ENCODE measurements around the gene MARS1.
A peak's percentile ranks its signal among the peaks of the same experiment; 100 is the strongest.

MARS1 gene

GRCh38 chr12:57473392-57473791, 14.5 kb upstream of the MARS1 start:
- no peak for DNase-seq (ENCODE audit: low spot score)

GRCh38 chr12:57473886-57474285, 14.0 kb upstream of the MARS1 start:
- no peak for DNase-seq (ENCODE audit: low spot score)

DNA sequence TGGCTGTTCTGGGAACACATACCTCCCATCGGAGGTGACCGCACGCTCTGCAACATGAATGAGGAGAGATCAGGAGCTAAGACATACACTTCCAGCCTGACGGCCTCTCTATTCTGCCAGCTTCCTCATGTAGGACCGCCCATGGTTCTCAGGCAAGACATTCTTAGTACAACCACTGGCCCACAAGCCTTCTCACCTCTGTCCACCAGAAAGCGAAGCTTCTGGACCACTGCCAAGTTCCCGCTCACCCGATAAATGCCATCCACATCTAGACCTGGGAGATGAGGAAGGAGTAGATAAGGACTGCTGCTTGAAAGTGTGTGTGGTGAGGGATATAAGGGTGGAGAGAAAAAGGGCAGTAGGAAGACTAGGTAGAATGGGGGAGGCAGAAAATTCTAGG, 13.4 kb upstream of the MARS1 start:
- DNase-seq (ENCODE audit: low spot score): no peak

DNA sequence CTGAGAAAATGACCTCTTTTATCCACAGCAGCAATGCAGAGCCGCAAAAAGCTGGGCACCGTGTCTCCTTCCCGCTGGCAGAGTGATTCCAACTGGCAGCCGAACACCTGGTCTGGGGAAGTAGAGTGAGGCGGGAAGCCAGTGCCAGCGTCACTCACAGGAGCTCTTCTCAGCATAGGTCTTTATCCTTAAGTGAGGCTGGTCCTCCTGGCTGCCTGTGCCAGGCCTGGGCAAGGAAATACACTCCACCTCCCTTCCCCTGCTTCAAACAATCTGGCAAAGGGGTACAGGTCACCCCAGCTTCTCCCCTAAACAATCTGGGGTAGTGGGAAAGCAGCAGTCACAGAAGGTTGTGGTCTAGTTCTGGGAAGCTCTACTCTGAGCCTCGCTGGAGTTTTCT, 13.0 kb upstream of the MARS1 start:
- no peak for DNase-seq (ENCODE audit: low spot score)

DNA sequence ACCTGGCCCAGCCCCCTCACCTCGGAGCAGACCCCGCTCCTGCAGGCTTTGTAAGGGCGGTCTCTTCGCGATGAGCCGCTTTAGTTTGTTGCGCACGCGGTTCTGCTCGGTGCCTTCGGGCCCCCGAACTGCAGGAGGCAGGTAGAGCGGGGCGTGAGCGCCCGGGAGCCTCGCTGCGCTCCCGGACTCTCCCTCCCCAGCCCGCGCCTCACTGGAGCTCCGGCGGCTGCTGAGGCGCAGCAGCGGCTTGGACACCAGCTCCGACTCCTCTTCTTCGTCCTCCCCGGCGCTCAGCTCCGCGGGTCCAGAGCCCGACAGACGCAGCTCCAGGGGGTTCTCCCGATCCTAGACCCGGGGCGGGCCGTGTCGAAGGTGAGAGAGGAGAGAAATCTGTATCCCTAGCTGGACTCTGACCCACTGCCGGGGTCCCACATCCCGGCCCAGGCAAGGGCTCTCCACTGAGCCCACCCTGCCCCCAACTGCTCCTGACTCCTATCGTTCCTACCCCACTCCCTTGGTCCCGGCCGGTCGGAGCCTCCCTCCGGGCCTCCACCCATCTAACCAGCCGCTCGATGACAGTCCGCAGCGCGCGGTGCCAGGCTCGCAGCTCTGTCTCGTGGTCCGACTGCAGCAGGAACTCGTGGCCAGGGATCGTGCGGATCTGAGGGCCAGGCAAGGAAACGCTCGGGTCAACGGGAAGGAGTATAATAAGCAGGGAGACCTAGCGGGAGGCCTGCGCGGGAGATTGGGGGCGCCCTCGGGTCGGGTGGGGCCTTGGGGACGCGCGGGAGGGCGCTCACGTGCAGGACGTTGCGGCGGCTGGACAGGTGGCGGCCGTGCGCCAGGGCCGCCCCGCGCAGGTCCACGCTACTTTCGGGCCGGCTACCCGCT, 12.4 kb upstream of the MARS1 start:
- DNase-seq (ENCODE audit: low spot score): no peak

DNA sequence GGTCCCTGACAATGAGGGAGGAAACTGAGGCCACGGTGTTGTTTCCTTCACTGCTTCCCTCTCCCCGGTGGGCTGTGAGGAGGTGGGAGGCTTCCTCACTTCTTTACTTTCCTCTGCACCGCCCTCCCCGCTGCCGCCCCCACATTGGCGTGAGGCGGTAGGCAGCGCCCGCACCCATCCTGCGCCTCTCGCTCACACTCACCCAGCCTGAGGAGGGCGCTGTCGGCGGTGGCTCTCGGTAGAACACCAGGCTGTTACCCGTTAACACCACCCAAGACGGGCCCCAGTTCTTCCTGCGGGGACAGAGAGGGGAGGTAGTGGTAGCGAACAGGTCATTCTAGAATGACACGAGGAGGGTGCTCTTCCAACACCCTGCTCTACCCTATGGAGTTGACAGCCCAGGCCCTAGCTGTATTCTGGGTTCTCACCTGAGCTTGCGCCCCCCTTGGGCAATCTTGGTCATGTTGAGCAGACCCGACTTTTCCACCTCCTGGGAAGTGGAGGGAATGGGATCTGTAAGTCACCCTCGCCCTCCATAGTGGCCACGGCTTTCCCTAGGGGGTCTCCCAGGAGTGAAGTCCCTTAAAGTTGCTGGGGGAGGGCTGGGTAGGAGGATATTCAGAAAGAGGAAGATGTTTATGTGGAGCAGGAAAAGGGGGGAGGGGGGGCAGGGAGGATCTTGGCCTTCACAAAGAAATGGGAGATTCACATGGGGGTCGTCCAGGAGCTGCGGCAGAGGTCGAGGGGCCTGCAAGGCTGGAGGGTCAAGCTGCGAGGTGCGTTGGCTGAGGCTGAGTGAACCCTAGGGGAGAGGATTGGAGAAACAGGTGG, 11.5 kb upstream of the MARS1 start:
- peak; percentile 84 for DNase-seq (ENCODE audit: low spot score)

- DNase-seq (ENCODE audit: low spot score): no peak
Measured at GRCh38 chr12:57476993-57477709, 10.7 kb upstream of the MARS1 start.

GRCh38 chr12:57477710-57478681, 9.9 kb upstream of the MARS1 start:
- no peak for DNase-seq (ENCODE audit: low spot score)

DNA sequence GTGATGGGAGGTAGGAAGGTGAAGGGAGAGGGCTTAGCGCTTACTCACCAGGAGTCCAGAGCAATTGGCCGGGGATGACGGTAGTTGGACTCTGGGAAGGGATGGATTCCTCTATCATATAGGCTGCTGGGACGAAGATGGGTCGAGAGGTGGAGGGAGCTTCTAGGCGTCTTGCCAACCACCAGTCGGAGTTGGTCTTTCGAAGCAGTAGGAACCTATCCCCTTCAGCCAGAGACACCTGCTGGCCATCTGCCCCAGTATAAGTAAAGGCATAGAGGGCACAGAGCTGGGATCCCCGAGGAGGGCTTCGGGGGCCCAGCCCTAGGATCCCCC, 8.9 kb upstream of the MARS1 start:
- no peak for DNase-seq (ENCODE audit: low spot score)

DNA sequence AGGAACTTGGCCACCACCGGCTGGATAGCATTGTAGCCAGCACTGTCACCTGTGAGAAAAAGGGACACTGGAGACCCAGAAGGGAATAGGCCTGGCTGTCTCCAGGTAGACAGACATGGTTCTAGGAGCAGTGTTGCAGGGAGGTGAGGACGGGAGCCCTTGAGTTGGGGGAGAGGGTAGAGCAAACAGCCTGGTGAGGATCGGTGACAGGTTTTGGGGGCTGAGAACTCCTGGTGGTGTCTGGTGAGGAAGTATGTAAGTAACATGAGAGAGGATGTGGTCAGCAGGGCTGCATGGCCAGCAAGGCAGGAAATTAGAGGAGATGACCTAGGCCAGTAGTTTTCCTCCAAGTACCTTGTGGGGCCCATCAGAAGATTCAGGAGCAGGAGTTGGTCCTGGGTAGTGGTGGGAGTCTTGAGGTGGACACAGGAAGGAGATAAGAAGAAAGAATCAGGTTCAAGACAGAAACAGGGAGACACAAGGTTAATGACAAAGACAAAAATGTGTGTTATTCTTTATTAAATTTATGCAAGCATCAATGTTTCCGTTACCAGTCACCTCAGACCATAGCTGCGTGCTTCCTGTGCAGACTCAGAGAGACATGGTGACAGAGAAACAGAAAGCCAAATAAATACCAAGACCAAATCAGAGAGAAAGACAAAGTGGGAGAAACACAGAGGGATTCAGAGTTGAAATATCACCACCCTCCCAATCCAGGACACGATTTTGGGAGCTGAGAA, 8.3 kb upstream of the MARS1 start, which contains the start of gene ARHGAP9:
Gene ARHGAP9 (minus strand): TSS at position 491 of the 740 bp plus-strand sequence. CDS start 460 bp downstream, at position 31.
- DNase-seq (ENCODE audit: low spot score): peak; percentile 66

DNA sequence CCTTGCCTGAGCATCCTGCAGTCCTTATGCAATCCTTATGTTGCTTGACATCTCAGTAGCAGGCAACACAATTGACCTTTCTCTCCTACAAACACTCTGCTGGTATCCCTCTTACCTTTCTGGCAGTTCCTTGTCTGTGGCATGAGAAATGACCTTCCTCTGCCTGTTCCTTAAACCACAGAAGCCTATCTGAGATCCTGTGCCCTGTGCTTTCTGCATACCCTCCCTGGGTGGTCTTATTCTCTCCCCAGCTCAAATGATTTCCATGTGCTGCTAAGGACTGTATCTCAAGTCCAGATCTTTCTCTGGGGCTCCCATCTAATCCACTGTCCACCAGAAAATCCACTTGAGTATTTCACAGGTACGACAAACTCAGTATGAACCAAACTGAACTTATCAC, 6.2 kb upstream of the MARS1 start:
- DNase-seq (ENCODE audit: low spot score): no peak

- DNase-seq (ENCODE audit: low spot score): no peak
Measured at GRCh38 chr12:57483466-57483865, 4.4 kb upstream of the MARS1 start.

GRCh38 chr12:57485695-57486094, 2.2 kb upstream of the MARS1 start:
- no peak for DNase-seq (ENCODE audit: low spot score)

- no peak for DNase-seq (ENCODE audit: low spot score)
Measured at GRCh38 chr12:57487055-57487596, 742 bp upstream of the MARS1 start.

DNA sequence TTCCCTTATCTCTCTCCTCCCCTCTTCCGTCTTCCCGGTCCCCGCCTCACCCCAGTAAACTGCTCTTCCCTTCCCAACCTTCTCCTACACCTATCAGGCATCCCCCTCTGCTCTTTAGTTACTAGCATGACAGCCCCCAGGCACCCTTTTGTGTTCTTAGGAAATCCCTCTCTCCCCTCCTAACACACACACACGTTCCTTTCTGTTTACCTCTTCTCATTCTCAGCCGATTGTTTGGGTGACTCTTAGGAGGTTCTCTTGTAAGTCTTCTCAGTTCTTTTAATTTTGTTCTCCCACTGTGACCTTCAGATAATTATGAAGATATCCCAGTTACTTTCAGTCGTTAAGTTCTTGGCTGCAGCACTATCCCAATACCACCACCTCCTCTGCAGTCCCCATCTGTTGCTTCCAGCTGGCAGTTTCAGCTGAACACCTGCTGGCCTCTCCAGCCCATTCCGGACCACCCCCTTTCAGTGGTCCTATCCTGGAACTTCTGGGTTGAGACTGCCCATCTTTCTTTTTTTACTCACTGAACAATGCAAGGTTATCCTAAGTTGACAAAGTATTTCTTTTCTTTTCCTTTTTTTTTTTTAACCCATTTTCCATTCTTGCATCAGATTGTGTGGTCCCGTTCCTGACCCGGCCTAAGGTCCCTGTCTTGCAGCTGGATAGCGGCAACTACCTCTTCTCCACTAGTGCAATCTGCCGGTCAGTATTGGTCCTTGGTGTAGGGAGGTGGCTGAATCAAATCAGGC, 711 bp downstream of the MARS1 start:
- DNase-seq (ENCODE audit: low spot score): no peak

- no peak for DNase-seq (ENCODE audit: low spot score)
Measured at GRCh38 chr12:57489157-57489641, 1.3 kb downstream of the MARS1 start.

DNA sequence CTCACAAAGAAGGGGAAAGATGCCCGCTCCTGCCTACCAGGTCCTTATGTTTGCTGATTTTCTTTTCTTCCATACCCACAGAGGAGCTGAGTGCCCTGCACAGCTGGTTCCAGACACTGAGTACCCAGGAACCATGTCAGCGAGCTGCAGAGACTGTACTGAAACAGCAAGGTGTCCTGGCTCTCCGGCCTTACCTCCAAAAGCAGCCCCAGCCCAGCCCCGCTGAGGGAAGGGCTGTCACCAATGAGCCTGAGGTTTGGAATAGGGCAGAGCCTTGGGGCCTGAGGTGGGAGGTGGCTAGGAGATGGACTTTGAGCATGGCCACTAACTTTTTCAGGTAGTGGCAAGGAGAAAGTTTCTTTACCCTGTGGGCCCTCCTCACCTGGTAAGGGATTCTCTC, 2.3 kb downstream of the MARS1 start:
- no peak for DNase-seq (ENCODE audit: low spot score)

- no peak for DNase-seq (ENCODE audit: low spot score)
Measured at GRCh38 chr12:57491393-57492280, 3.8 kb downstream of the MARS1 start.

Data from activated CD4-positive, alpha-beta T cell treated with anti-CD3 and anti-CD28 coated beads, Interleukin-2, Interleukin-4, amounts not matched to agents 100 ng/mL and 50 ng/mL, durations not matched to agents 16 hours and 8 hours (primary cell).